SU-DHL-6 (cell line): ENCODE results near the gene S100P.

Experiments used
- CTCF ChIP-seq: fragments of 200-600 bp; sonication (generic); IDR thresholded peaks from one replicate; pipeline ENCODE4 v1.5.1; 2017; ENCODE audit warnings: antibody characterized with exemption, mild to moderate bottlenecking, low read length, moderate library complexity; ENCODE audit not compliant: insufficient read depth, poor library complexity, severe bottlenecking
- EZH2phosphoT487 ChIP-seq: fragments of 200-600 bp; sonication (generic), shearing (Covaris generic); conservative IDR thresholded peaks from 2 replicates; pipeline ENCODE4 v1.6.1; 2018; ENCODE audit warnings: mild to moderate bottlenecking, antibody characterized with exemption, low read length, moderate library complexity, mixed read lengths

GRCh38 chr4:6733358-6734164 is 39.9 kb downstream of the S100P start:
- TF ChIP-seq CTCF (no peak), EZH2phosphoT487 (no peak)
